ENCODE results near the gene ZSWIM4.

- TF ChIP-seq FOXM1 (IDR thresholded peaks at IDR 0.05; ENCODE audit: borderline replicate concordance) (no peak), CTBP1 (IDR thresholded peaks at IDR 0.05; ENCODE audit: borderline replicate concordance) (no peak), SUZ12 (IDR thresholded peaks at IDR 0.05) (no peak), HDGF (IDR thresholded peaks at IDR 0.05; ENCODE audit: borderline replicate concordance) (no peak), FOXK2 (IDR thresholded peaks at IDR 0.05) (no peak)
These were observed 13.7 kb upstream of the ZSWIM4 start for GRCh38 chr19:13781547-13781946.

Measured in HEK293T (cell line).